ENCODE results near the gene BBS5.
"Not testable (repeated sequence)": the region's sequence is repeated elsewhere in the genome, so short reads cannot be mapped to it uniquely, and the experiment has no call there.

Gene BBS5

GRCh38 chr2:169509298-169509885 lies 30.1 kb downstream of the BBS5 start, which contains the start of gene KLHL41:
Gene KLHL41, plus strand, starts transcription at chr2:169509702. Its CDS starts 77 bp downstream, at chr2:169509779.
- no peak within 1 kb of the TSS for H3K4me3 Mint-ChIP-seq
- H3K36me3 Mint-ChIP-seq (ENCODE audit: low read depth): no peaks in the 10 kb centered on the region
- H3K27ac Mint-ChIP-seq: no peak within 1 kb of the TSS
- H3K4me1 Mint-ChIP-seq (ENCODE audit: low read depth): no peaks in the 10 kb centered on the region
- DNase-seq (ENCODE audit: low spot score): no peak
- no peaks in the 10 kb centered on the region for H3K9me3 Mint-ChIP-seq
- peaks cover 11% of the 10 kb centered on the region for H3K27me3 Mint-ChIP-seq (ENCODE audit: low read depth)

DNA sequence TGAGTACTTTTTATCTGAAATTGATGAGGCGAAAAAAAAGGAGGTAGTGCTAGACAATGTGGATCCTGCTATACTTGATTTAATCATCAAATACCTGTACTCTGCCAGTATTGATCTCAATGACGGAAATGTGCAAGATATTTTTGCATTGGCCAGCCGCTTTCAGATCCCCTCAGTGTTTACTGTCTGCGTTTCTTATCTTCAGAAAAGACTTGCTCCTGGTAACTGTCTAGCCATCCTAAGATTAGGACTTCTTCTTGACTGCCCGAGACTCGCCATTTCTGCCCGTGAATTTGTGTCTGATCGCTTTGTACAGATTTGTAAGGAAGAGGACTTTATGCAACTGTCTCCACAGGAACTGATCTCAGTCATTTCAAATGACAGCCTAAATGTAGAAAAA lies 30.7 kb downstream of the BBS5 start:
- H3K9me3 Mint-ChIP-seq: no peaks in the 10 kb centered on the region
- H3K27me3 Mint-ChIP-seq (ENCODE audit: low read depth): peaks cover 13% of the 10 kb centered on the region

DNA sequence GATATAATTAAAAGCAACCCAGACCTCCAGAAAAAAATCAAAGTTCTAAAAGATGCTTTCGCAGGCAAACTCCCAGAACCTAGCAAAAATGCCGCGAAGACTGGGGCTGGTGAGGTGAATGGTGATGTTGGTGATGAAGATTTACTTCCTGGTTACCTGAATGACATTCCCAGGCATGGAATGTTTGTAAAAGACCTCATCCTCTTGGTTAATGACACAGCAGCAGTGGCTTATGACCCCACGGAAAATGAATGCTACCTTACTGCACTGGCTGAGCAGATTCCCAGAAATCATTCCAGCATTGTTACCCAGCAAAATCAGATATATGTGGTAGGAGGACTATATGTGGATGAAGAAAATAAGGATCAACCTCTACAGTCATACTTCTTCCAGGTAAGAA lies 31.2 kb downstream of the BBS5 start:
- Mint-ChIP-seq H3K4me3 (no peak overlapping the region), H3K4me1 (ENCODE audit: low read depth) (no peaks in the 10 kb centered on the region)

More for the DNA sequence above, 30.7 kb downstream of the BBS5 start:
- DNase-seq (ENCODE audit: low spot score): no peak
- H3K36me3 Mint-ChIP-seq (ENCODE audit: low read depth): no peaks in the 10 kb centered on the region
- no peaks in the 10 kb centered on the region for H3K4me1 Mint-ChIP-seq (ENCODE audit: low read depth)
- no peak overlapping the region for H3K27ac Mint-ChIP-seq
- no peak overlapping the region for H3K4me3 Mint-ChIP-seq

DNA sequence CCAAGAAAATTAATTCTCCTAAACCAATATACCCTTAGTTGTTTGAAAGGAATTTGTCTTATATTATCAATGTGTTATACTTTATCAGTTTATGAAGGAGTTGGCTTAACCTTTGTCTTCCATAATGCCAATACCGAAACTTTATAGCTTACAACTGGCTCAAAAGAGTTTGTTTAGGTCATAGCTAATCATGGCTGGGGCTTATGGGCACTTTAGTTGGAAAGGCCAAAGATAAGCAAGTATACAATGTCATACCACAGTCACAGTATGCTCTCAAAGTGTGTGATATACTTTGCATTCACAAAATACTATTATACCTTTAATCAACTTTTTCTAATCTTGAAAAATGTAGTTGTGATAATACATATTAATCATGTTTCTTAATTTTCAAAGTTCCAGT lies 32.5 kb downstream of the BBS5 start:
- no peaks in the 10 kb centered on the region for H3K4me1 Mint-ChIP-seq (ENCODE audit: low read depth)
- no peak overlapping the region for H3K27ac Mint-ChIP-seq
- H3K9me3 Mint-ChIP-seq: no peaks in the 10 kb centered on the region
- no peaks in the 10 kb centered on the region for H3K36me3 Mint-ChIP-seq (ENCODE audit: low read depth)
- H3K4me3 Mint-ChIP-seq: no peak overlapping the region
- peaks cover 15% of the 10 kb centered on the region for H3K27me3 Mint-ChIP-seq (ENCODE audit: low read depth)
- no peak for DNase-seq (ENCODE audit: low spot score)

More for the DNA sequence above, 31.2 kb downstream of the BBS5 start:
- no peak overlapping the region for H3K27ac Mint-ChIP-seq
- no peaks in the 10 kb centered on the region for H3K36me3 Mint-ChIP-seq (ENCODE audit: low read depth)
- H3K27me3 Mint-ChIP-seq (ENCODE audit: low read depth): peaks cover 15% of the 10 kb centered on the region
- no peak for DNase-seq (ENCODE audit: low spot score)
- no peaks in the 10 kb centered on the region for H3K9me3 Mint-ChIP-seq

DNA sequence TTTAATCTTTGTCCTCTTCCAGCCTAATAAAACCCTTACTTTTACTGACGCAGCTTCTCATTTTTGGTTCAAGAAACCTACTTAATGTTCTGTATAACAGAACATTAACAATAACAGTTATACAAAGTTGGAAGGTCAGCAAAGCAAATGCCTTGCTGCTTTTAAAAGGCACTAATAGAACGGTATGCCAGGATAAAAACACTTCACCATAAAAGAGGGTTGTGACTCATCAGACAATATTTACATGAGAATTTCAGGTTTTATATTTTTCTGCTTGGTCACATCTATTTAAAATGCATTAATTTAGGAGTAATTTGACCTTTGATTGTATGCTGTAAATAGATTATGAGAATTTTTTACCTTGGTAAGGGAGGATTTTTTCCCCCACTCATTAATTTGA lies 33.2 kb downstream of the BBS5 start:
- no peak overlapping the region for H3K27ac Mint-ChIP-seq
- no peak overlapping the region for H3K4me3 Mint-ChIP-seq
- DNase-seq (ENCODE audit: low spot score): no peak
- peaks cover 15% of the 10 kb centered on the region for H3K27me3 Mint-ChIP-seq (ENCODE audit: low read depth)
- no peaks in the 10 kb centered on the region for H3K4me1 Mint-ChIP-seq (ENCODE audit: low read depth)
- no peaks in the 10 kb centered on the region for H3K9me3 Mint-ChIP-seq
- H3K36me3 Mint-ChIP-seq (ENCODE audit: low read depth): no peaks in the 10 kb centered on the region

- DNase-seq (ENCODE audit: low spot score): no peak
- Mint-ChIP-seq H3K27ac (no peak overlapping the region), H3K36me3 (ENCODE audit: low read depth) (no peaks in the 10 kb centered on the region), H3K27me3 (ENCODE audit: low read depth) (peaks cover 15% of the 10 kb centered on the region), H3K4me1 (ENCODE audit: low read depth) (no peaks in the 10 kb centered on the region), H3K9me3 (no peaks in the 10 kb centered on the region), H3K4me3 (no peak overlapping the region)
Measured at GRCh38 chr2:169513094-169513493, 33.8 kb downstream of the BBS5 start.

DNA sequence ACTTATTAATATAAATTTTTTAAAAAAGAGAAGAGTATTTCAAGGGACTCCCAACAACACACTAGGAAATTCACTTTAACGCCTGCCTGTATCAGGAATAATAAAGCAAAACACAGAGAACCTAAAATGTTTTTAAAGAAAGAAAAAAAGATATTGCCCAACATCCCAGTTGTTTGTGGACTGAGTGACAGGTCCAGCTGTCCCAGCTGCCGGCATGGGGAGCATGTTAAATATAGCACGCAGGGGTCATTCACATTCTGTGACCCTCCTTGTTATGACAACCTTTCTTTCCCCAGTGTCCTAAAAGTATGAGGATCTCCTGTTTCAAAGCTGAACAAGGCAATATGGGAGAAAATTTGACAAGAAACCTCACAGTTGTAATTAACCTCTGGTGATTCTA lies 34.6 kb downstream of the BBS5 start:
- no peaks in the 10 kb centered on the region for H3K9me3 Mint-ChIP-seq
- H3K36me3 Mint-ChIP-seq (ENCODE audit: low read depth): no peaks in the 10 kb centered on the region
- peaks cover 17% of the 10 kb centered on the region for H3K27me3 Mint-ChIP-seq (ENCODE audit: low read depth)
- DNase-seq (ENCODE audit: low spot score): no peak
- no peak overlapping the region for H3K27ac Mint-ChIP-seq
- no peaks in the 10 kb centered on the region for H3K4me1 Mint-ChIP-seq (ENCODE audit: low read depth)
- no peak overlapping the region for H3K4me3 Mint-ChIP-seq

DNA sequence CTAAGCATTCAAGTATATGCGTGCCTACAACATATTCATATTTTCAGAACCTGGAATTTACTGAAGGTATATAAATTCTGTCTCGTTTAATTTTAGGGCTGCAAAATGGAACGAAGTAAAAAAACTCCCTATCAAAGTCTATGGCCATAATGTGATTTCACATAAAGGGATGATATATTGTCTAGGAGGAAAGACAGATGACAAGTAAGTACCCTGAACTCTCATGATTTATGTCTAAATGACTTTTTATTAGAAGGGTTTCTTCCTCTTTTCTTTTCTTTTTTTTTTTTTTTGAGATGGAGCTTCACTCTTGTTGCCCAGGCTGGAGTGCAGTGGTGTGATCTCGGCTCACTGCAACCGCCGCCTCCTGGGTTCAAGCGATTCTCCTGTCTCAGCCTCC lies 35.5 kb downstream of the BBS5 start:
- H3K4me1 Mint-ChIP-seq (ENCODE audit: low read depth); DNase-seq (ENCODE audit: low spot score); H3K4me3 Mint-ChIP-seq; H3K36me3 Mint-ChIP-seq (ENCODE audit: low read depth); H3K9me3 Mint-ChIP-seq; H3K27ac Mint-ChIP-seq: not testable (repeated sequence)
- H3K27me3 Mint-ChIP-seq (ENCODE audit: low read depth): peaks cover 17% of the 10 kb centered on the region

DNA sequence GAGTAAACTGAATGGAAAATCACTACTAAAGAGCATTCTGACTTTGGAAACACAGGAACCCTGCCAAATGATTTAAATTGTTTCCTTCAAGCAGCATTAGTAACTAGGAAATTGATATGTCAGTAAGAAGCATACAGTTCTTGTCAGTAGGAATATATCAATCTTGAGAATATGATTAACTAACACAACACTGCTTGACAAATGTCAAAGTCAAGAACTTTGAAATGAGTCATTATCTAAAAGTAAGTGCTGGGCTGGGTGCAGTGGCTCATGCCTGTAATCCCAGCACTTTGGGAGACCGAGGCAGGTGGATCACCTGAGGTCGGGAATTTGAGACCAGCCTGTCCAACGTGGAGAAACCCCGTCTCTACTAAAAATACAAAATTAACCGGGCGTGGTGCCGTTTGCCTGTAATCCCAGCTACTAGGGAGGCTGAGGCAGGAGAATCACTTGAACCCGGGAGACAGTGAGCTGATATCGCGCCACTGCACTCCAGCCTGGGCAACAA lies 37.2 kb downstream of the BBS5 start:
- DNase-seq (ENCODE audit: low spot score); H3K27ac Mint-ChIP-seq; H3K36me3 Mint-ChIP-seq (ENCODE audit: low read depth); H3K4me1 Mint-ChIP-seq (ENCODE audit: low read depth); H3K9me3 Mint-ChIP-seq; H3K4me3 Mint-ChIP-seq: not testable (repeated sequence)
- peaks cover 13% of the 10 kb centered on the region for H3K27me3 Mint-ChIP-seq (ENCODE audit: low read depth)

GRCh38 chr2:169520896-169521295 lies 41.6 kb downstream of the BBS5 start:
- no peak for DNase-seq (ENCODE audit: low spot score)
- Mint-ChIP-seq H3K4me3 (no peak overlapping the region), H3K9me3 (no peaks in the 10 kb centered on the region), H3K27me3 (ENCODE audit: low read depth) (peaks cover 2% of the 10 kb centered on the region), H3K36me3 (ENCODE audit: low read depth) (no peaks in the 10 kb centered on the region), H3K27ac (no peak overlapping the region), H3K4me1 (ENCODE audit: low read depth) (no peaks in the 10 kb centered on the region)

GRCh38 chr2:169523681-169524080 lies 44.4 kb downstream of the BBS5 start:
- no peak overlapping the region for H3K27ac Mint-ChIP-seq
- H3K36me3 Mint-ChIP-seq (ENCODE audit: low read depth): peaks cover under 1% of the 10 kb centered on the region
- H3K9me3 Mint-ChIP-seq: no peaks in the 10 kb centered on the region
- no peak for DNase-seq (ENCODE audit: low spot score)
- H3K27me3 Mint-ChIP-seq (ENCODE audit: low read depth): no peaks in the 10 kb centered on the region
- H3K4me1 Mint-ChIP-seq (ENCODE audit: low read depth): peaks cover 2% of the 10 kb centered on the region
- no peak overlapping the region for H3K4me3 Mint-ChIP-seq

DNA sequence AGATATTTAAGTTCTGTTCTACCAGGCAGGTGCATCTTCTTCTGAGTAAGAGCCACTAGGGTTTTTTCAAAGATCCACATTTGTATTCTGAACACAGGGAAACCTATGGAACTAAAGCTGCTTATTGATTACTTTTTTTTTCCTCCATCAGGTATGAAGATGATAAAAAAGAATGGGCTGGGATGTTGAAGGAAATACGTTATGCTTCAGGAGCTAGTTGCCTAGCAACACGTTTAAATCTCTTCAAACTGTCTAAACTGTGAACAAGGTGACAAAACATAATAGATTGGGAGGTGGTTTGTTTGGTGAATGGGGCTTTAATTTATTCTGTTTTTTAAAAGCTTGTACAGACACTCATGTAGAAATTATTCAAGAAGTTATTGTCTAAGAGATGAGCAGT lies 46.1 kb downstream of the BBS5 start:
- Mint-ChIP-seq H3K4me1 (ENCODE audit: low read depth) (peaks cover 3% of the 10 kb centered on the region), H3K27ac (no peak overlapping the region), H3K4me3 (no peak overlapping the region), H3K9me3 (no peaks in the 10 kb centered on the region), H3K36me3 (ENCODE audit: low read depth) (peaks cover 12% of the 10 kb centered on the region), H3K27me3 (ENCODE audit: low read depth) (no peaks in the 10 kb centered on the region)
- DNase-seq (ENCODE audit: low spot score): no peak

GRCh38 chr2:169526451-169526850 lies 47.2 kb downstream of the BBS5 start:
- Mint-ChIP-seq H3K4me3 (no peak overlapping the region), H3K4me1 (ENCODE audit: low read depth) (peaks cover 3% of the 10 kb centered on the region), H3K27me3 (ENCODE audit: low read depth) (no peaks in the 10 kb centered on the region), H3K27ac (no peak overlapping the region), H3K36me3 (ENCODE audit: low read depth) (peaks cover 14% of the 10 kb centered on the region), H3K9me3 (no peaks in the 10 kb centered on the region)
- no peak for DNase-seq (ENCODE audit: low spot score)

DNA sequence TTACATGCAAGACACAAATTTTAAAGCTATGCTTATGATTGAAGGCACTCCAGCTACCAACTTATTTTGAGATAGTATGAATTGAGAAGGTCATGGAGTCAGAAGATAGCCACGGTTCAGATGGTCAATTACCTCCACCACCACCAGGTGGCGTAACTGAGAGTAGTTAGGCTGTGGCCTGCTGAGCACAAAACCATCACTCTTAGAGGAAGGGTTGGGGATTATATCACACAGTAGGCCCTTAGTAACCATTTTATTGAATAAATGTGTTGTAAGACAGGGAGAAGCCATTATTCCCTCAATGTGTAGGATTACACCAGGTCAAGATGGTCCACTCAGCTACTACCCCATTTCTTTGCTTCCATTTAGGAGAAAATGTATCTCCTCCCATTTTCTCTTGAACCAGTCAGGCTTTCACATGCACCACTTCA lies 49.0 kb downstream of the BBS5 start:
- H3K4me3 Mint-ChIP-seq: no peak overlapping the region
- no peak overlapping the region for H3K27ac Mint-ChIP-seq
- no peaks in the 10 kb centered on the region for H3K27me3 Mint-ChIP-seq (ENCODE audit: low read depth)
- H3K9me3 Mint-ChIP-seq: no peaks in the 10 kb centered on the region
- peaks cover 3% of the 10 kb centered on the region for H3K4me1 Mint-ChIP-seq (ENCODE audit: low read depth)
- peaks cover 16% of the 10 kb centered on the region for H3K36me3 Mint-ChIP-seq (ENCODE audit: low read depth)
- DNase-seq (ENCODE audit: low spot score): peak; percentile 46

- not testable (repeated sequence) for DNase-seq (ENCODE audit: low spot score); H3K27me3 Mint-ChIP-seq (ENCODE audit: low read depth); H3K4me3 Mint-ChIP-seq; H3K27ac Mint-ChIP-seq; H3K9me3 Mint-ChIP-seq; H3K4me1 Mint-ChIP-seq (ENCODE audit: low read depth)
- peaks cover 21% of the 10 kb centered on the region for H3K36me3 Mint-ChIP-seq (ENCODE audit: low read depth)
Measured at GRCh38 chr2:169539460-169539859, 60.2 kb downstream of the BBS5 start.
